HG03565 (cell line): ENCODE data around the gene CREB3L2.
"Not testable (repeated sequence)": the region's sequence is repeated elsewhere in the genome, so short reads cannot be mapped to it uniquely, and the experiment has no call there.

Source experiments
- ATAC-seq: cut with Tn5 transposase; IDR thresholded peaks from one replicate; pipeline ENCODE4 v1.9.1; 2021; ENCODE audit warnings: mild to moderate bottlenecking, moderate library complexity; ENCODE audit not compliant: unreplicated experiment

CREB3L2 gene

DNA sequence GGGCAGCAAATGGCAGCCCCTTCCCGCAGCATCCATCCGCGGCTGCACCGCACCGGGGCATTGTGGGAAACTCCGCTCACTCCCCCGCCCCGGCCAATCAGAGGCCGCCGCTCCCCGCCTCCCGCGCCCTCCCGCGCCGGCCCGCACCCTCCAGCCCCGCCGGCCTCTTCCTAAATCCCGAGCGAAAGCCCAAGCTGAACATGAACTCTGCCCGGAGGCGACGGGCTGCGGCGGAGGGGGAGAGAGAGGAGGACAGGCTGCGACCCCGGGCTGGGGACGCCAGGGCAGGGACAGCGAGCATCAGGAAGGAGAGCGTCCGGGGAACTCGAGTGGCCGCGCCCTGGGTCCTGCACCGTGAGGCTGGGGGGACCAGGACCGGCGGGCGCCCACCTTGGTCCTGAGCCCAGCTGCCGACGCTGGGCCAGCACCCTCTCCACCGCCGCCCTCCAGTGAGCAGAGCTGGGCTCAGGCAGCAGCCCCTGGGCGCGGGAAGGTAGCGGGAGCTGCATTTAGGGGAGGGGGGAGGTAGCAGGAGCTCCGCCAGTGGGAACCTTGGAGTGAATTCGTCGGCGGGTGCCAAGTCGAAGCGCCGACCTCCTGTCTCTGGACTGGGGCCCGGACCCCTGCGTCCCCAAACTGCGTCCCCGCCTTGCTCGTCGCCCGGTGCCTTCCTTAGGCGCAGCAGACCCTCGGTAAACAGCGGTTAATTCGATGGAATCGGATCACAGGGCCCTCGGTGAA is 154.9 kb downstream of the CREB3L2 start, which contains the start of gene DGKI:
DGKI (minus strand) TSS at position 148 of the 741 bp plus-strand sequence.
- peak; percentile 44 for ATAC-seq

DNA sequence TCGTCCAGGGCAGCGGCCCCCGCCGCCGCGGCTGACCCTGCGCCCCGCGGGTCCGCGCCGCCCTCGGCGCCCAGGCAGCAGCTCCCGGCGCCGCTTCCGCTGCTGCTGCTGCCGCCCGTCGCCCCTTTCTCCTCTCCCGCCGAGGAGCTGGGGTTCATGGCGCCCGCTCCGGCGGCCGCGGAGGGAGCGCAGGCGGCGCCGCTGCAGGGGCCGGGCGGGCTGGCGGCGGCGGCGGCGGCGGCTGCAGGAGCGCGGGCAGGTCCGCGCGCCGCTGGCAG is 155.4 kb downstream of the CREB3L2 start:
- ATAC-seq = peak; percentile 27

DNA sequence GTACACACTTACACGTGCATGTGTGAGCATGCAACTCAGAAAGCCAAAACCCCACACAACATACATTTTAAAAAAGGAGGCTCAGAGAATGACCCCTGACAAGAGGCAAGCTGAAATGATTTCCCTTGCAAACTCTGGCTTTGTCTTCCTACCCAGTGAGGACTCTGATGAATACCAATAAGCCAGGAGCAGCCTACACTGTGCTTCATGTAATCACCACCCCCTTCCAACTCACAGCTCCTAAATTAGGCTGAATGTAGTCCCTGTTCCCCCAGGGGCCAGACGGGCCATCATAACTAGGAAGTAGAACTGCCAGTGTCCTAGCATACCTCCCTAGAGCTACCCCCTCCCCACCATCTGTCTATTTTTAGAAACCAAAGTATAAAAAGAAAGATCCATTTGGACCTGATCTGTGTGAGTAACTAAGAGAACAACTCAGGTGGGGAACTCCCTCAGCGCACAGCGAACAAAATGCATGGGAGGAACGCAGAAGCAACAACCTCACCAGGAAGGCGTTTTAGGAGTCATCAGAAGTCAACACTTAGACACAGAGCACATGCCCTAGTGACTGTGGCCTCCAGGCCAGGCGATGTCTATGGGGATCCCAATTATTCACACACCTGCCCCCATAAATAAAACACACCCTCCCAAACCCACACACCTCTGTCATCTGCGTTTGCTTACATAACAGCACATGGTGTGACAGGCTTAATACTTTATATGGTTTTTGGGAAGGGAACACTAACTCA is 157.0 kb downstream of the CREB3L2 start:
- ATAC-seq = no peak

DNA sequence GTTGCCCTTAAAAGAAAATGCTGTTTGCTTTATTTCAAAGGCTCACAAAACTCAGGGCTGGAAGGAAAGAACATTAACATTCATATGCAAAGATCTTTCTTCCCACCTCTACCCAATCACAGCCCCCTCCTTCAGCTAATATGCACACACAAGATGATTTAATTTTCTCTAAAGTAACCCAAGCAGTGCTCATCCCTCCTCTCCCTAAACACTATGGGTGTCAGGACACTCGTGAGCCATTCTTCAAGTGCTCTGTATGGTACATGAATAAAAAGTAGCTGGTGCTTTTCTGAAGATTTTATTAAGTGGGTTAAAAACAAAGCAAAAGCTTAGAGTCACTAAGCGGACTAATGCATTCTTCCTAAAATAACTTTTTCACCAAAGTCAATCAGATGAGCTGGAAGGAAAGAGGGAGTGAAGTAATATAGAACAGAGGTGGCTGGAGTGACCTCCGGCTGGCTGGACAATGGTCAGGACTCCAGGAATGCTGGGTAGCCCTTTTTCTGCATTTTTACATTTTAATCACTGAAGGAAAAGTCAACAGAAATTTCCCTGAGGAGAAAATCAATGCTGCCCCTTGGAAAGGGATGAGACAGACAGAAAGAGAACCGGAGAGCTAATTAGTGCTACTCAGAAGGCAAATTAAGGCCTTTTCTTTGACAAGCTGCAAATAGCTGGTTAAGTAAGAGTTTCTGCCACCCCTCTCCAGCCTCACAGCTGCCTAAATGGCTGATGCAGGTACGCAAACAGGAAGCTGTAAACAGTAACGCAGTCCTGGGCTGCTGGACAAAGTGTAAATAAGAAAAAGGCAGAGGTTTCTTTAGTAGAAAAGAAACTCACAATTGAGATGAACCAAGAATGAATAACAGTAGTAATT is 161.7 kb downstream of the CREB3L2 start:
- ATAC-seq = no peak

DNA sequence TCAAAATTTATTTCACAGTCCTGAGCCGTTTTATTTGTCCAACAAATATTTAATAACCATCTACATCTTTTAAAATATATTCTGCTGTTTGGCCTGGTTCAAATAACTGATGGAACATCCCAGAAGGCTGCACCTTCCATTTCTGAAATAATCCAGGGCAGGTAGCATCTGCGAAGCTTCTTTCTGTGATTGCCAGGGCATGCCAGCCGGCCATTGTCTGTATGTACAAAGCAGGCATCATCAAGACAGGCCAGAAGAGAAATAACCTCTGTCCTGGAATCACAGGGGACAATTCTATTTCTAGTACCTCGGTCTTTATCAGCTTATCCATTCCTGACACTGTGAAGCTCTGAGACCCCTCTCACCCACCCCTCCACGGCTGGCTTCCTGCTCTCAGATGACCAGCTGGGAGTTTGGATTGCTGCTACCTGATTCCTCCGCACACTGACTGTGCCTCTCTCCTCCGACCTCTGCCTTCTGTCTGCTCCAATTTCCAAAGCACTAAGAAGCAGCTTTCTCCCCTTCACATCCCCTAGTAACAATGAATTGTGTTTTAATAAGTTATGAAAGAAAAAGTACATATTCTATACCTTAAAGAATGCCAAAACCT is 163.1 kb downstream of the CREB3L2 start:
- no peak for ATAC-seq

DNA sequence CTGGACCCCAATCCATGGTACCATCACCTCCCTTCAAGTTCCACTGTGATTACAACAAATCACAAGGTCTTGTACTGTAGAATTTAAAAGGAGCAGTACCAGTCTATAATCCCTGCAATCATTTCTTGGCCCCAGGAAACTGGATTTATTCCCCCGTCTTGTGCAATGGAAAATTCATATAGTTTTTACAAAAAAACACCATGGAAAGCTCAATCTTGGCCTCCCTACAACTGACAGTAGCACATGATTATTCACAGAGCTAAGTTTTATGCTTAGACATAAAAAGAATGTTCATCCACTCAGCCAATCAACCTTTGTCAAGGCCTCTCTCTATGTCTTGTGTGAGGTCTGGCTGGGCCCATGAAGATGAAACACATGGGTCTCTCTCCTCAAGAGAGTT is 165.3 kb downstream of the CREB3L2 start:
- no peak for ATAC-seq

DNA sequence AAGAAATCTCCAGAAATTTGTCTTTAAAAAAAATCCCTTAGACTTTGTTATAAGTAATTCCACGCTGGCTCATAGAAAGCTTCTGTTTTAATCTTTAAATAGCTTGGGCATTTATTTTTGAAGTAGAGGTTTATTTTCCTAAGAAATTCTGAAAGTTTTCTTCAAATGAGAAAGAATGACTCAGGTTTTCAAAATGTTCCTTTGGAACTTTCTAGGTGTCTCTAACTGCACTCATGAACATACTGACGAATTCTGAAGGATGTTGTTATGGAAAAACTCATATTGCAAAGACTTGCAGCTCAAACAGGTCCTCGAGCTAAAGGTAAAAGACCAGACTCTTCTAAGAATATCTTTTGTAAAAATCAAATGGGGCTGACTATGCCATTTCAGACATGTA is 165.8 kb downstream of the CREB3L2 start:
- ATAC-seq = no peak

DNA sequence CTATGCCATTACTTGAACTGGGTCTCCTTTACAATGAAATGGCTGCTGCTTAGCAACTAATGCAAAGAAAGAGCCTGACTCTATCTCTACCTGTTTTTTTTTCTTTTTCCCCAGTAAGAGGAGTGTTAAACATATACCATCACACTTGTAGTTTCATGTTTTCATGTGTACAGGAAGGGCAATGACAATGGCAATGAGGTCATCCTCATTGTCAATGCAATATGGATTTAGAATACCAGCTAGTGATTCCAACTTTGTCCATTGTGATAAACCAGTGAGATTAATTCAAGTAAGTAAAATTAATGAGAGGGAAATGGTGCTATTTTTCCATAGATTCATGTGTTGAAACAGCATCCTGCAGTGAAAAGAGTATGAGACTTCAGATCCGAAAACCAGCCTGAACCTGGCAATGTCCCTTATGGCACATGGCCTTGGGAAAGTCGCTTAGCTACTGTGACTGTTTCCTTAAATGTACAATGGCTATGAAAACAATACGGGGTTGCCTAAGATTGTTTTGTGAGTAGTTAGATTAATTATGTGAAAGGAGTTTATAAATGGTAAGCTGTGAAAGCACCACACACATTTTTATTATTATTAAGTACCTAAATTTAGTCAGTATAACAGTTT is 166.3 kb downstream of the CREB3L2 start:
- ATAC-seq = no peak

DNA sequence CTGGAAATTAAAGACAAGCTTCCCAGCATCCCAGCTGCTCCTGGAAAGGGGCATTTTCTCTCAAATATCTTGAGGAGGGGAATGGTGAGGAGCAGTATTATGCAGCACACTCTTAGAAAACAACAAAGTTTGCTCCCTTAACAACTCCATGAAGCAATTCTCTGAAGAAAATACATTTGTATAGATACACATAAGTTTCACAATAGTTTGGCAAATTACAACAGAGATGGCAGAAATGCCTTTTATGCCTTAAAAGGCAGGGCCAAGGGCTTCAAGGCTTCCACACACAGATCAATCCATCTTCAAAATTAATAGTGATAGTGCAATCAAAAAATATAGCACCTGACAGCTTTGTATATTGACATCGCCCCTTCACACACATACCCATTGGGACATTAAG is 167.3 kb downstream of the CREB3L2 start:
- no peak for ATAC-seq

DNA sequence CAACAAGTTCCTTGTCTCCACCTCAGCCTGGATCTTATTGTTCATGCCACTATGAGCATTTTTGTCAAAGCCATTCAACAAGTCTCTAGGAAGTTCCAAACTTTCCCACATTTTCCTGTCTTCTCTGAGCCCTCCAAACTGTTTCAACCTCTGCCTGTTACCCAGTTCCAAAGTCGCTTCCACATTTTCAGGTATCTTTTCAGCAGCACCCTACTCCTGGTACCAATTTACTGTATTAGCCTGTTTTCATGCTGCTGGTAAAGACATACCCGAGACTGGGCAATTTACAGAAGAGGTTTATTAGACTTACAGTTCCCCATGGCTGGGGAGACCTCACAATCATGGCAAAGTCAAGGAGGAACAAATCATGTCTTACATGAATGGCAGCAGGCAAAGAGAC is 168.9 kb downstream of the CREB3L2 start:
- not testable (repeated sequence) for ATAC-seq

DNA sequence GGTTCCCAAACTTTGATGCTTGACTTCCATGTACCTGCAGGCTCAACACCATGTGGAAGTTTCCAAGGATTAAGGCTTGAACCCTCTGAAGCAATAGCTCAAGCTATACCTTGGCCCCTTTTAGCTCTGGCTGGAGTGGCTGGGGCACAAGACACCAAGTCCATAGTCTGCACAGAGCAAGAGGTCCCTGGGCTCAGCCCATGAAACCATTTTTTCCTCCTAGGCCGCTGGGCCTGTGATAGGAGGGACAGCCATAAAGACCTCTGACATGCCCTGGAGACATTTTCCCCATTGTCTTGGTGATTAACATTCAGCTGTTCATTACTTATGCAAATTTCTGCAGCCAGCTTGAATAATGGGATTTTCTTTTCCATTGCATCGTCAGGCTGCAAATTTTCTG is 169.5 kb downstream of the CREB3L2 start:
- ATAC-seq = no peak

DNA sequence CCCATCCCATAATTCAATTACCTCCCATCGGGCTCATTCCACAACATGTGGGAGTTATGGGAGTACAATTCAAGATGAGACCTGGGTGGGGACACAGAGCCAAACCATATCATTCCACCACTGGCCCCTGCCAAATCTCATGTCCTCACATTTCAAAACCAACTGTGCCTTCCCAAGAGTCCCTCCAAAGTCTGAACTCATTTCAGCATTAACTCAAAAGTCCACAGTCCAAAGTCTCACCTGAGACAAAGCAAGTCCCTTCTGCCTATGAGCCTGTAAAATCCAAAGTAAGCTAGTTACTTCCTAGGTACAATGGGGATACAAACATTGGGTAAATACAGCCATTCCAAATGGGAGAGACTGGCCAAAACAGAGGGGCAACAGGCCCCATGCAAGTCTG is 170.3 kb downstream of the CREB3L2 start:
- ATAC-seq = not testable (repeated sequence)

DNA sequence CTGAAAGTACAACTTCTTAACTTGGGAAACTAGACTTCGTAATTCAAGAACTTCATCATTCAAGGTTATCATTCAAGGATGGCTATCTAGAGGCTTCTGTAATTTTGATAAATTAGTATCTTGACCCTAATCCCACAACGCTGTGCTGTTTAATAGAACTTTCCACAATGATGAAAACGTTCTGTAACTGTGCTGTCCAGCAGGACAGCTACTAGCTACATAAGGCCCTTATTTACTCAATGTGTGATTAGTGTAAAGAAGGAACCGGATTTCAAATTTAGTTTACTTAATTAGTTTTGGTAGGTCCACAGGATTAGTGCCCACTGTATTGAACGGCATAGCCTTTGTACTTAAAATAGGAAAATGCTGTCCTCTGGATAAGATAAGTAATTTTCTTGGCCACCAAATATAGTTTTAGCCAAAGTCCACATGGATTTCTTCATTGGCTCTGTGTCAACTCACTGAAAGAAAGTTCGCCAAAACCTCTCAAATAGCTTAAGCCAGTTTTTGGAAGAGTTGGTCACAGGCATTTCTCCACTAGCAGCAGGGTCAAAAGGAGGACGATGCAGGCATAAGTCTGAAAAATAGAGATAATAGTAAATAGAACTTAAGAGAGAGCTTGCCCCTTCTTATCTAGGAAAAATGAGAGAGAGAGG is 172.4 kb downstream of the CREB3L2 start:
- no peak for ATAC-seq

DNA sequence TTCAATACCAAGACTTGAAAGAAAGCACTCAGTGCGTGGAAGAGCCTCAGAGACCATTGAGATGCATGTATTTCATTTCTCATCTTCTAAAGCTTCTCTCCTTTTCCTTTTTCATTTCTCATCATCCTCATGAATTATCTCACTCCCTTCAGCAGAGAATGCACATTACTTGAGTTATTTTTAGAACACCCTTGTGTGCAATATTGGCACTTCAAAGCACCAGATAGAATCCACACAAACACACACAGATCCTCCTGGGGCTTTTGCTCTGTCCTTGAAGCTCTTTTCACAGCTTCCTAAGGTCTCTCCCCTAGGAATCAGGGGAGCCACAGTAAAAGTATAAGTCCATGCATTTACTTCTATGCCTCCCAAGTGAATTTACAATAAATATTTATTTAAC is 173.4 kb downstream of the CREB3L2 start:
- ATAC-seq = no peak

DNA sequence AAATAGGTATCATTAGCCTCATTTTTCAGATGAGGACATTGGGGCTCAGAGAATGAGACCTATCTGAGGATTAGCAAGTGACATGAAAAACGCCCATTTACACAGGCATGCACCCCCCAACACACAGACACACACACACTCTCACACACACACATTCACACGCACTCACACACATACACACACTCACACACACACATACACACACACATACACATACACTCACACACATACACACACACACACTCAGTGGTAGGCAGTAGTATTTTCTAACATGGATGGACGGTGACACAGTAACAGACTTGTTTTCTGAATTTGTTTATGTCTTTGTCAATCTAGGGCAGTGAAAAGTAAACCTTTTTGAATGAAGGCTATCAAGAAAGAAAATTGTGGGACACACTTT is 176.4 kb downstream of the CREB3L2 start:
- ATAC-seq = no peak
